HuH-7.5 (cell line): ENCODE results near the gene SOX21.
"Not testable (repeated sequence)": the region's sequence is repeated elsewhere in the genome, so short reads cannot be mapped to it uniquely, and the experiment has no call there.

Experiments
- DNase-seq: peaks from one replicate; pipeline ENCODE4 v3.0.0; 2011; ENCODE audit warnings: low spot score

The SOX21 gene

GRCh38 chr13:94712287-94712811, at the start of gene SOX21:
TSS of gene SOX21 (minus strand) at chr13:94712545. CDS start at chr13:94712049, 496 bp downstream.
- DNase-seq = no peak

GRCh38 chr13:94761407-94761806, 49.1 kb upstream of the SOX21 start:
- no peak for DNase-seq

- DNase-seq = no peak
Measured at GRCh38 chr13:94759120-94759728, 46.9 kb upstream of the SOX21 start.

- DNase-seq = no peak
Measured at GRCh38 chr13:94758436-94758960, 46.2 kb upstream of the SOX21 start.

- no peak for DNase-seq
Measured at GRCh38 chr13:94753327-94753726, 41.0 kb upstream of the SOX21 start.

- DNase-seq = no peak
Measured at GRCh38 chr13:94749162-94749561, 36.8 kb upstream of the SOX21 start.

- DNase-seq = no peak
Measured at GRCh38 chr13:94739235-94739634, 26.9 kb upstream of the SOX21 start.

GRCh38 chr13:94731028-94731427, 18.7 kb upstream of the SOX21 start:
- DNase-seq = no peak

- not testable (repeated sequence) for DNase-seq
Measured at GRCh38 chr13:94729941-94730340, 17.6 kb upstream of the SOX21 start.

GRCh38 chr13:94726425-94726824, 14.1 kb upstream of the SOX21 start:
- no peak for DNase-seq

GRCh38 chr13:94722609-94723345, 10.4 kb upstream of the SOX21 start:
- no peak for DNase-seq

GRCh38 chr13:94718697-94719096, 6.4 kb upstream of the SOX21 start:
- not testable (repeated sequence) for DNase-seq

- DNase-seq = no peak
Measured at GRCh38 chr13:94717916-94718315, 5.6 kb upstream of the SOX21 start.

GRCh38 chr13:94716016-94716415, 3.7 kb upstream of the SOX21 start:
- DNase-seq = no peak

GRCh38 chr13:94713561-94714182, 1.3 kb upstream of the SOX21 start:
- DNase-seq = no peak

- DNase-seq = no peak
Measured at GRCh38 chr13:94712812-94713560, 641 bp upstream of the SOX21 start.

GRCh38 chr13:94711561-94712286, 621 bp downstream of the SOX21 start:
- DNase-seq = no peak

GRCh38 chr13:94710881-94711560, 1.3 kb downstream of the SOX21 start:
- peak; percentile 73 for DNase-seq

- DNase-seq = no peak
Measured at GRCh38 chr13:94710065-94710781, 2.1 kb downstream of the SOX21 start.
